GM12892 (cell line): ENCODE data around the gene ASTN1.

ENCODE experiments used
- POLR2A ChIP-seq: IDR thresholded peaks from 2 replicates; pipeline ENCODE4 v1.6.1; 2011; ENCODE audit warnings: low read depth, low read length, control low read depth
- POLR2AphosphoS5 ChIP-seq: IDR thresholded peaks from 2 replicates; pipeline ENCODE4 v1.6.1; 2011; ENCODE audit warnings: low read depth, low read length, control low read depth
- TAF1 ChIP-seq: IDR thresholded peaks from 2 replicates; pipeline ENCODE4 v1.6.1; 2011; ENCODE audit warnings: low read depth, mild to moderate bottlenecking, control low read depth, low read length, borderline replicate concordance

- TF ChIP-seq POLR2AphosphoS5, result no peak
- no peak for TF ChIP-seq POLR2A
- TF ChIP-seq TAF1, result no peak
Measured at GRCh38 chr1:176959191-176959820, 205.2 kb downstream of the ASTN1 start.
